HG03103 (cell line): Measurements from ENCODE around the gene TEX53.

Experiments used
- ATAC-seq: cut with Tn5 transposase; IDR thresholded peaks from one replicate; pipeline ENCODE4 v1.9.1; 2021; ENCODE audit warnings: low read depth; ENCODE audit not compliant: unreplicated experiment

TEX53 gene

GRCh38 chr9:114657705-114658104 lies at the start of gene TEX53:
TEX53 (minus strand) TSS chr9:114657805; CDS start chr9:114657774, 31 bp downstream.
- ATAC-seq: no peak

- no peak for ATAC-seq
Observed at GRCh38 chr9:114706711-114707110, 49.1 kb upstream of the TEX53 start.

GRCh38 chr9:114701988-114702387 lies 44.4 kb upstream of the TEX53 start:
- no peak for ATAC-seq

GRCh38 chr9:114697951-114698351 lies 40.3 kb upstream of the TEX53 start:
- ATAC-seq: peak; percentile 39

GRCh38 chr9:114696814-114697544 lies 39.4 kb upstream of the TEX53 start:
- peak; percentile 58 for ATAC-seq

- ATAC-seq: no peak
Observed at GRCh38 chr9:114695948-114696347, 38.3 kb upstream of the TEX53 start.

- ATAC-seq: peak; percentile 36
Observed at GRCh38 chr9:114694719-114695269, 37.2 kb upstream of the TEX53 start.

- ATAC-seq: no peak
Observed at GRCh38 chr9:114694146-114694545, 36.5 kb upstream of the TEX53 start.

GRCh38 chr9:114693248-114693855 lies 35.7 kb upstream of the TEX53 start:
- no peak for ATAC-seq

GRCh38 chr9:114691956-114692295 lies 34.3 kb upstream of the TEX53 start:
- no peak for ATAC-seq

- peak; percentile 61 for ATAC-seq
Observed at GRCh38 chr9:114691046-114691955, 33.7 kb upstream of the TEX53 start.

- ATAC-seq: no peak
Observed at GRCh38 chr9:114690308-114690707, 32.7 kb upstream of the TEX53 start.

GRCh38 chr9:114689813-114690212 lies 32.2 kb upstream of the TEX53 start:
- ATAC-seq: no peak

- ATAC-seq: no peak
Observed at GRCh38 chr9:114688909-114689610, 31.5 kb upstream of the TEX53 start.

GRCh38 chr9:114688379-114688778 lies 30.8 kb upstream of the TEX53 start:
- no peak for ATAC-seq

GRCh38 chr9:114687034-114687433 lies 29.4 kb upstream of the TEX53 start:
- ATAC-seq: no peak

GRCh38 chr9:114685951-114686350 lies 28.3 kb upstream of the TEX53 start:
- ATAC-seq: no peak

- no peak for ATAC-seq
Observed at GRCh38 chr9:114684036-114684435, 26.4 kb upstream of the TEX53 start.

GRCh38 chr9:114682846-114683245 lies 25.2 kb upstream of the TEX53 start:
- ATAC-seq: no peak

- peak; percentile 74 for ATAC-seq
Observed at GRCh38 chr9:114681594-114682332, 24.2 kb upstream of the TEX53 start, which contains the start of gene TEX48. TEX48 (minus strand) TSS chr9:114682192; CDS start chr9:114671723, 10,469 bp downstream.
